Stimulated activated CD8-positive, alpha-beta memory T cell treated with anti-CD3 and anti-CD28 coated beads, Interleukin-12 subunit alpha, Interleukin-12 subunit beta, amount 100 ng/mL, for 24 hours (primary cell): ENCODE data around the gene ZNF502.
"Not testable (repeated sequence)": the region's sequence is repeated elsewhere in the genome, so short reads cannot be mapped to it uniquely, and the experiment has no call there.

Experiments used
- DNase-seq: peaks from one replicate; pipeline ENCODE4 v3.0.0-alpha.2; 2020; ENCODE audit errors: extremely low read depth

ZNF502 gene

DNA sequence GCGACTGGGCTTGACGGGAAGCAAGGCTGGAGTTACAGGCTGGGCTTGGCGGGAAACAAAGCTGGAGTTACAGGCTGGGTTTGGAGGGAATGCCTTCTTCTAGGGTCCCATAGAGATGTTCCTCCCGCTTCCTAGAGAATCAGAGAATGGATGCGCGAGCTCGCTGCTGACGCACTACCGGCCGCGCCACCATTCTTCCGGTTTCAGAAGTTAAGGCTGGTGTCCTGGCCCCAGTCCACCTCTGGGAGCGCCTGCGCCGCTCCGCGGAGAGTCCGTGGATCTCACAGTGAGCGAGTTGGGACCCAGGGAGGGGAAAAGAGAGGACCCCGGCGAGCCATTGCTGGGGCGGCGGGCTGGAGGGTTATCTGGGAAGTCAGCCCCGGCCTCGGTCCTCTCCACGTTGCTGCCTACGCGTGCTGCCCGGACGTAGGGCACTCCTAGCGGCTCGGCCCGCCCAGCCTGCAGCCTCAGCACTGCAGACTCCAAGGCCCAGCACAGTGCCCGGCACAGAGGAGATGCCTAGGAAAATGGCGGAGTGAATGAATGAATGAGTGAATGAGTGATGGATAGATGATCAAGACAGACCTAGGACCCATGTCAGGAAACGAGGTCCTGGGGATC, at the start of gene ZNF502:
Gene ZNF502, plus strand, starts transcription at position 206 of the 621 bp plus-strand sequence. CDS start 7,602 bp downstream, outside the sequence.
- DNase-seq: peak; percentile 45

DNA sequence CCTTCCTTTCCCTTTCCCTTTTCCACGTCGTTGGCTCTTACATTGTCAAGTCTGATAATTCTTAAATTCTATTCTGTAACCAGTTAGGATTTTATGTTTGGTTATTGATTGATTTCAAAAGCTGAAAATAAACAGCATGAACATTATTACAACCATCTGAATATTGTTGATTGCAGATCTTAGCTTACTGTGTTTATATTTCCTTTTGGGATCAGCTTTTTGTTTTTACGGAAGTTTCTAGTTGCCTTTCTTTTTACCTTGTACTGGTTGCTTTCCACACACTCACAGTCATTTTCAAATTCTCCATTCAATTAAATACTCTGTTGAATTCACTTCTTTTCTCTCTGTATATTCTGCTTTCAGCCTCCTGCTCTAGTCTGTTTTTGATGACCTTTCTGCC, 47.3 kb upstream of the ZNF502 start:
- DNase-seq: no peak

DNA sequence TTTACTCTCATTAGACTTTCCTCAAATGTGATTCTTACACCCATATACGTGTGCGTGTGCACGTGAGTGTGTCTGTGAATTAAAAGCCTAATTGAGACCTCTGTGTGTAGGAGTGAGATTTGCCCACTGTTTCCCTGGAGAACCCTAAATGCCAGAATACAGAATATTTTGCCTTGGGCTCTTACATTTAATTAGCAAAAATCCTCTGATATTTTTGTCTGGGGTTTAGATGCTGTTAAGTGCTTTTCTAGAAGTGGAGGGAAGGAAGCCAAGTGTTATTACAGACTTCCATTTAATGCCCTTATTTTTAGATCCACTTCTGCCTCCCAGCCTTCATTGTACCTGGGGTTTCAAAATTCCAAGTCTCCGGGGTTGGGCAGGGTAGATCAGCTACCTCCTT, 46.1 kb upstream of the ZNF502 start:
- DNase-seq: no peak

DNA sequence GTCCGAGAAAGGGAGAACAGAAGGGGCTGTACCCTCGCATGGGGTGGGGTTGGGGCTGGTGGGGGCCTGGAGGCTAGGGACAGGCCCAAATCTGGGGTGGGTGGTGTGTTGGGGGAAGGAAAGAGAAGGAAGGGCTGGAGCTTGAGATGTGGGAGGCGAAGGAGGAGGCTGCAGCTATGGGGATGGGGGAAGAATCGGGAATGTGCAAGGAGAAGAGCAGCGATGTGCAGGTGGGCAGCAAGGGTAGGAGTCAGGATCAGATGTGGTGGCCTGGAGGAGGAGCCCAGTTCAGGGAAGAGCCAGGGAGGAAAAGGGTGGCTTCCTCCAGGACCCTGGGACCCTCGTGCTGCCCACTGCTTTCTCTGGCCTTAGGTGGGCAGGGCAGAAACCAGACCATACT, 42.7 kb upstream of the ZNF502 start:
- no peak for DNase-seq

DNA sequence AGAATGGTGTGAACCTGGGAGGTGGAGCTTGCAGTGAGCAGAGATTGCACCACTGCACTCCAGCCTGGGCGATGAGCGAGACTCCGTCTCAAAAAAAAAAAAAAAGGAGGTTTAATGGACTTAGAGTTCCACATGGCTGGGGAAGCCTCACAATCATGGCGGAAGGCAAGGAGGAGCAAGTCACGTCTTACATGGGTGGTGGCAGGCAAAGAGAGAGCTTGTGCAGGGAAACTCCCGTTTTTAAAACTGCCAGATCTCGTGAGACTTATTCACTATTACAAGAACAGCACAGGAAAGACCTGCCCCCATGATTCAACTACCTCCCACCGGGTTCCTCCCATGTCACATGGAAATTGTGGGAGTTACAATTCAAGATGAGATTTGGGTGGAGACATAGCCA, 39.0 kb upstream of the ZNF502 start:
- DNase-seq: not testable (repeated sequence)

DNA sequence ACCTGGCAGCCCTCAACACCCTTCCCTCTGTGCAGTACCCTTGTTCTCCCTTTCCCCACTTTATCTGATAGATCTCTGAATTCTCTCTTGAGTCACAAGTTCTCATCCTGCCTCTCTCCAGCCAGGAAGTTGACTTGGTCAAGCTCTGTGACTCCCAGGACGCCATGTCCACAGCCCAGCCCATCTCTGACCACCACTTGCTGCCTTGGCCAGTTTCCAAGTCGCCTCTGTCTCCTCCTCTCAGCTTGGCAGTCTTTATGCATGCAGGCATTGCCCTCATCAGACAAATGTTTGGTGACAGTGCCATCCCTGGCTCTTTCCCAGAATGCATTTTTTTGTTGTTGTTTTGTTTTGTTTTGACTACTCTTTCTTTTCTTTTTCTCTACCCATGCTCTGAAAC, 38.2 kb upstream of the ZNF502 start:
- DNase-seq: no peak

DNA sequence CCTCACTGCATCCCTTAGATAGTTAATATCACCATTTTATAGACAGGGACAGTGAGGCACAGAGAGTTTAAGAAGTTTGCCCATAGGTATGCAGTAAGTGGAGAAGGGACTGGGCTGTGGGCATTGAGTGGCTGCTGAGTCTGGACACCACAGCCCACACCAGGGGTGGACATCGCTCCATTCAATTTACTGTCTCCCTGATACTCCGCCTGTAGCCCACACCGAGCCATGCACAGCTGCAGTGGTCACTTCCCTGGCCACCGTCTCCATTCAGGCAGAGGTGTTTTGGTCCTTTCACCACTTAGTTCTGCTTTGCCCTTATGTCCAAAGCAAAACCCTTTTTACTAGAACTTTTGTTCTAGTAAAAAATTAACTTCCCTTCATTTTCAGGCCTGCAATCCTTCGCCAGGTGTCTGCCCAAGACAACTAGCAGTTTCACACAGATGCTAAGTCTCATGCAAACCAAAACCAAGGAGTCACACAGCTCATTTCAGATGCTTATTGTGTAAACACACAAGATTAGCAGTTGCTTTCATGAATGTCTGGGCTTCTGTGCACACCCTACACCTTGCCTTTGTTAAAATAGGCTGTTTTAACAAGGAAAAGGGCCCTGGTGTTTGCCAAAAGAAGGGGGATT, 33.9 kb upstream of the ZNF502 start:
- no peak for DNase-seq

DNA sequence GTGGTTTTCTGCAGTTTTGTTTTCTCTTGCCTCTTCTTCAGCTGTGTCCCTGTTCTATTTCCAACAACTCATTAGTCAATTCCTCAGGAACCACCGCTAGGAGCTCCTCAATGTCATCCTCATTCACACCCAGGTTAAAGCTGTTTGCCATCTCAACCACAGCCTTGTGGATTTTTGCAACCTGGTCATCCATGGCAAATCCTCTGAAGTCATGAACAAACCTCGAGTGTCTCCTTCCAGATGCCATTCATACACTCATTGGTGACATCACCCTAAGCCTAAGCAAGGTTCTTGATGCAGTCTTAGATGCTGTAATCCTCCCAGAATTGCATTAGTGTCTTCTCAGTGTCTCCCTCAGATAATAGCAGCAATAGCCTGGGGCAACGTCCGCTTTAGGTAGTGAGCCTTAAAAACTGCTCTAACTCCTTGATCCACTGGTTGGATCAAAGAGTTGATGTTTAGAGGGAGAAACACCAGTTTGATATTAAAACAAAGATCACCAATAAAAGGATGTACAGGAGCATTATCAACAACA, 31.5 kb upstream of the ZNF502 start:
- DNase-seq: no peak

DNA sequence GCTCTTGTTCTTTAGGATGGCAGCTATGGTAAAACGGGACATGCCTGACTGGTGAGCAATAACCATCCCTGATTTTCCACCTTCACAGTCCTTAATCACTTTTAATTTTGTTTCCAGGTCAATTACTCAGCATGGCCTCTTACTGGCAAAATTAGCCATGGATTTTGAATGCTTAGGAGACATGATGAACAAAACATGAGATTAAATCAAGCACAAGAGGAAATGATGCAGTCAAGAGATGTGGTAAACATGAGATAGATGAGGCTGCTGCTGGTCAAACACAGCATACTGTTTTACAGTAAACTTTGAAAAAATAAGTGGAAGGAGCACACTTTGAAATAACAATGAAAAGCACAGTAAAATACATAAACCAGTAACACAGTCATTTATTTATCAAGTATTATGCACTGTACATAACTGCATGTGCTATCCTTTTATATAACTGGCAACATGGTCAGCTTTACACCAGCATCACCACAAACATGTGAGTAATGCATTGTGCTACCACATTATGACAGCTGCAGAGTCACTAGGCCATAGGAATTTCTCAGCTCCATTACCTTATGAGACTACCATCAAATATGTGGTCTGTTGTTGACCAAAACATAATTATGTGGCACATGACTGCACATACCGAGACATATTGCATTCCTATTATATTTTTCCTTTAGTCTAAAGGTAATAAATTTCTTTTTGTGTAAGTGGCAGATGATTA, 30.1 kb upstream of the ZNF502 start:
- DNase-seq: no peak

DNA sequence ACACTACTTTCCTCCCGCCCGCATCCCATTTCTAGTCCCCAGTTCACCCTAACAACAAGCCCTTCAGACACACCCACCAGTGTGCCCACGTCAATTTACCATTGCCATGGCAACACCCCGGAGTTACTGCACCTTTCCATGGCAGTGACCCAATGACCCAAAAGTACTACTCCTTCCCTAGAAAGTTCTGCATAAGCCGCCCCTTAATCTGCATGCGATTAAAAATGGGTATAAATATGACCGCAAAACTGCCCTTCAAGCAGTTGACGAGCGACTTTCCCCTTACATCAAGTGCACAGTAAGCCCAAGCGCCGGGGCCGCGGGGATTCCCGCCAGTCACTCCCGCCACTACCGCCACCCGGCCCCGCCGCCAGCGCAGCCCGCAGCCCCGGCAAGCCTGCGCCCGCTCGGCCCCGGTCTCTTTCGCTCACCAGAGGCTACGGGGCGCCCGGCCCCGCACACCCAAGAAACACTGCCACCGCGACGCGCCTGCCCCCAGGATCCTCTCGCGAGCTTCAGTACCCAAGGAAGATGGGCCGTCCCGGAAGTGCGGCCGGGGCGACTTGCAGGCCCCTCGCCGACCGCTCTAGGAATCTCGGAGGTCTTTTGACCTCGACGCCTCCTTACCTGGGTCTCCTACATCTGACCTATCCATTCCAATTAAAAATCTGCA, 27.2 kb upstream of the ZNF502 start:
- DNase-seq: peak; percentile 30

DNA sequence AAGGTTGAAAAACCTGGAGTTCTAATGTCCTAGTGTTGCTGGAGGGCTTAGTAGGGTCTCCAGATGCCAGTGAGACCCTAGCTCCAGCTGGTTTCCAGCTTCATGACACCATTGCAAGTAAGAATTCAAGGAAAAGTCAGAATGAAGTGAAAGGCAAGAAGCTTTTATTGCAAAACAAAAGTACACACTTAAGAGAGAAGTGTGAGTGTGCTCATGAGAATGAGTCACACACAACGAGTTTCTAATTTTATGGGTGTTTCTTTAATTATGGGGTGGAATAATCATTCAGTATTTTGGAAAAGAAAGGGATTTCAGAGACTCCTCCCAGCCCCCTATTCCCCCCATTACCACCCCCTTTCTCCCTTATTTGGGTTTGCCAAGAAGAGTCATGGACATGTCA, 24.6 kb upstream of the ZNF502 start:
- DNase-seq: no peak

DNA sequence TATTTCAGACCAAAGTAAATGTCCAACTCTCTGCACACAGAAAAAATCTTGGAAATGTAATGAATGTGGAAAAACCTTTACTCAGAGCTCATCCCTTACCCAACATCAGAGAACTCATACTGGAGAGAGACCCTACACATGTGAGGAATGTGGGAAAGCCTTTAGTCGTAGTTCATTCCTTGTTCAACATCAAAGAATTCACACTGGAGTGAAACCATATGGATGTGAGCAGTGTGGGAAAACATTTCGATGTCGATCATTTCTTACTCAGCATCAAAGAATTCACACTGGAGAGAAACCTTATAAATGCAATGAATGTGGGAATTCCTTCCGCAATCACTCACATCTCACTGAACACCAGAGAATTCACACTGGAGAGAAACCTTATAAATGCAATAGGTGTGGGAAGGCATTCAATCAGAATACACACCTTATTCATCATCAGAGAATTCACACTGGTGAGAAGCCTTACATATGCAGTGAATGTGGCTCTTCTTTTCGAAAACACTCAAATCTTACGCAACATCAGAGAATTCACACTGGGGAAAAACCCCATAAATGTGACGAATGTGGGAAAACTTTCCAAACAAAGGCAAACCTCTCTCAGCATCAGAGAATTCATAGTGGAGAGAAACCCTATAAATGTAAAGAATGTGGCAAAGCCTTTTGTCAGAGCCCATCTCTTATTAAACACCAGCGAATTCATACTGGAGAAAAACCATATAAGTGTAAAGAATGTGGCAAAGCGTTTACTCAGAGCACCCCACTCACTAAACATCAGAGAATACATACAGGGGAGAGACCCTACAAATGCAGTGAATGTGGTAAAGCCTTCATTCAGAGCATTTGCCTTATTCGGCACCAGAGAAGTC, 9.0 kb downstream of the ZNF502 start:
- DNase-seq: no peak

DNA sequence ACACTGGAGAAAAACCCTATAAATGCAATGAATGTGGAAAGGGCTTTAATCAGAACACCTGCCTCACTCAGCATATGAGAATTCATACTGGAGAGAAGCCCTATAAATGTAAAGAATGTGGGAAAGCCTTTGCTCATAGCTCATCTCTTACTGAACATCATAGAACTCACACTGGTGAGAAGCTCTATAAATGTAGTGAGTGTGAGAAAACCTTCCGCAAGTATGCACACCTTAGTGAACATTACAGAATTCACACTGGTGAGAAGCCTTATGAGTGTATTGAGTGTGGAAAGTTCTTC, 9.6 kb downstream of the ZNF502 start:
- DNase-seq: no peak

DNA sequence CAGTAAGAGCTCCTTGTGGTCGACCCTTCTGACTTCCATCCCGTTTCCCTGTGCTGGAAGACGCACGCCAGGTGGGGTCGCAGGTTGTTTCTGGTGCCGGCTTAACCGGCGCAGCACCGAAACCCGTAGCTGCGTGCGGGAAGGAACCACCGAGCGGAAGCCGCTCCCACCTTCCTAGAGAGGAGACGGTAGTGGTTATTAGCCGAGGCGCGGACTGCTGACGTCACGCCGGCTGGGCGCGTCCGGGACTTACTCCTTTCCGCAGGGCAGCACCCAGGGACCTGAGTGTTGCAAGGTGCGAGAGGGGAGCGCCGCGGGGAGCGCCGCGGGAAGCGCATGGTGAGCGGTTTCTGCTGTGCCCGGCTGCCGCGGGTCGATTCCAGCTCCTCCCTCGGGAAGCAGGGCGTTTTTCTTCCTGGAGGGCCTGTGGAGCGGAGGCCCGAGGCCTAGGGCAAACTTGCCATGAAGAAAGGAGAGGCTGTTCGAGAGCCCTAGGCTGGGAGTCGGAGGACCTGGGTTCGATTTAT, 17.0 kb downstream of the ZNF502 start, which contains the start of gene ZNF501:
Gene ZNF501, plus strand, starts transcription at position 252 of the 527 bp plus-strand sequence. CDS start 4,787 bp downstream, outside the sequence.
- DNase-seq: peak; percentile 72

DNA sequence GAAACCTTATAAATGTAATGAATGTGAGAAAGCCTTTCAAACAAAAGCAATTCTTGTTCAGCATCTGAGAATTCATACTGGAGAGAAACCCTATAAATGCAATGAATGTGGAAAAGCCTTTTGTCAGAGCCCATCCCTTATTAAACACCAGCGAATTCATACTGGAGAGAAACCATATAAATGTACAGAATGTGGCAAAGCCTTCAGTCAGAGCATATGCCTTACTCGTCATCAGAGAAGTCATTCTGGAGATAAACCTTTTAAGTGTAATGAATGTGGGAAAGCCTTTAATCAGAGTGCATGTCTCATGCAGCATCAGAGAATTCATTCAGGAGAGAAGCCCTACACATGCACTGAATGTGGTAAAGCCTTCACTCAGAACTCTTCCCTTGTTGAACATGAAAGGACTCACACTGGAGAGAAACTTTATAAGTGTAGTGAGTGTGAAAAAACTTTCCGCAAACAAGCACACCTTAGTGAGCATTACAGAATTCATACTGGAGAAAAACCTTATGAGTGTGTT, 22.2 kb downstream of the ZNF502 start:
- no peak for DNase-seq

DNA sequence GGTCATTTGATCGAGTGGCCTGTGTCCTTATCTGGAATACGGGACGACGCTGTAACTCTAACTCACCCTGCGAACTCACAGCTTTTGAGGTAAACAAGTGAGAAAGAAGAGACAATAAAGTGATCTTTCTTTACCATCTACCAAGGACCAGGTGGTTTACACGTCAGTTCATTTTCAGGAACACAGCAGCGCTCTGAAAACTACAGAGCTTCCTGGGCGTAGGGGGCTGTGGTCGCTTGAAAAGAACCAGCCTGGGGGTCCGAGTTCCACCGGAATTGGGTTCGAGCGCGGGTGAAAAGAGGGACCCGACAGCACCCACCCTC, 48.6 kb downstream of the ZNF502 start:
- no peak for DNase-seq

DNA sequence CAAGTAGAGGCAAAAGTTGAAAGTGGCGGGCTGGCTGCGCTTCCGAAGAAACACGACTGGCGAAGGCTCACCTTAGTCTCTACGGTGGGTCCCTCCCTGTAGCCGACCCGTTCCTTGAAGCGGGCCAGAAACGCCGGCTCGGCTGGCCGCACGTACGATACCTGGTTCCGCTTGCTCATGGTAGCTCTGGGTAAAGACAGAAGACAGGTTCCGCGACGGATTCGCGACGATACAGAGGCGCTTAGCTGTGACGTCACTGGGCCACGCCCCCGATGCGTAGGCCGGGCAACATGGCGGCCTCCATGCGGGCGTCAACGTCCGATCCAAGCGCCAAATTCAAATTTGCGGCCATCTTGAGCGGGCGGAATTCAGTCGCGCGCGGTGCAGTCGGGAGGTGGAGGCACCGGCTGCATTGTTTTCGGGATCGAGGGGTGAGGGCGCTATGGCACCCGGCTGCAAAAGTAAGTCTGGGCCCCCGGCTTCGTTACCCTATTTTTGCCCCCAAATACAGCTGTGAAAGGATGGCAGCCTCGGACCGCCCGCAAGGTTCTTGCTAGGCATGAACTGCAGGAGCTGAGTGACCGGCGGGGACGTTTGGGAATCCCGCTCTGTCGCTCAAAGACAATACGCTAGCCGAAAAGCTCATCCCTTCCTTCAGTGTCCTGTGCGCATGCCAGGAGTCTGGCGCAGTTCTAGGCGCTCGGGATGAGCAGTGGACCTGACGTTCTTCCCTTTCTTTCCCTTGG, 49.1 kb downstream of the ZNF502 start, which contains the start of the genes KIAA1143 and KIF15:
Gene KIAA1143, minus strand, starts transcription at position 196 of the 746 bp plus-strand sequence. Its CDS starts 17 bp downstream, at position 179.
Gene KIF15, plus strand, starts transcription at position 371 of the 746 bp plus-strand sequence. Its CDS starts 72 bp downstream, at position 443.
- DNase-seq: peak; percentile 99

DNA sequence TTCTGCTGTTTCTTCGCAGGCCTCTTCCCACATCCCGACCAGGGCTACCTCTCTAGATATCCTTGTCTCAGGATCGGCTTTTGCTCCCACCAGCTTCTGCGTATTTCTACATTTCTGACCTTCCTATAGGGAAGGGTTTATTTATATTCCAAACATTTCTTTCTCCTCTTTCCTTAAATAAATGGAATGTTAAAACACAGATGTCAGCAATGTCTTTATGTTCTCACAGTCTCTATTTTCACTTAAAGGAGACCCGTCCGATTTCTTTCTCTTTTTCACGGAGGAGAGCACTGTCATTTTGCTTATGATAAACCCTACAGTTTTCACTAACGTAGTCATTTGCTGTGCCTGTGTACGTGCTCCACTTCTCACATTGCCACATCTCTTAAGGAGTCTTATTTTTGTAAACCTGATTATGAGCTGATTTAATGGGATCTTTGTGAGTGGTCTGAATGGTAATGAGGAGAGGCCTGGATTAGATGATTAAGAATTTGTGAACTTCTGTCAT, 49.8 kb downstream of the ZNF502 start:
- DNase-seq: no peak

DNA sequence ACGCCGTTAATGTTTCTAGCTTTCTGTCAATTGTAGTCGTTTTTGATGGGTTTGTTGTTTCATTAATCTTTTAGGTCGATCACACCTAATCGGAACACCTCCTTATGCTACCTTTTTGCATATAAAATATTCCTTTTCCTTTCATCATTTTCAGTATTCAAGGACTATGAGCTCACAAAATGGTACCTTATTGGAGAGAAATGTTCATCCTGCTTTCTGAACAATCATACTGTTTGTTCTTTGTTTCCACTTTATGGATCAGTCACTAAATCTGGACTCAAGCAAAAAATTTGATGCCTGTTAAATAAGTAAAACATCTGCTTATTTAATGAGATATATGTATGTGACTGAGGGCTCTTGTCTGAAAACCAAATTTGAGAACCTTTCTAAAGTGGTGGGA, 50.2 kb downstream of the ZNF502 start:
- DNase-seq: no peak

DNA sequence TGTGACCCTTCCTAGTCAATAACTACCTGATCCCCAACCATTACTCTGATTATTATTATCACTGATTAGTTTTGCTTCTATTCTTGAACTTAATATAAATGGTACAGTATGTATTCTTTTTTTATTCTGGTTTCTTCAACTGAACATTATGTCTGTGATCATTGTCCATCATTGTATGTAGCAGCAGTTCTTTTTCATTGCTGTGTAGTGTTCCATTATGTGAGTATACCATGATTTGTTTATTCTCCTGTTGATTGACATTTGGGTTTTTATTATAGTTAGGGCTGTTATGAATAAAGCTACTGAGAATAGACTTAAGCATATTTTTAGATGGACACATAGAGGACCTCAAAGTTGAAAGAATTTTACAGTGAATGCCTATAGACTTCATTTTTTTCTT, 51.8 kb downstream of the ZNF502 start:
- DNase-seq: no peak
